Erythroblast (primary cell): ENCODE results near the gene RASA4.
"Not testable (repeated sequence)": the region's sequence is repeated elsewhere in the genome, so short reads cannot be mapped to it uniquely, and the experiment has no call there.

Experiments used
- GATA1 ChIP-seq: IDR thresholded peaks from 2 replicates; pipeline ENCODE4 v1.6.1; 2011; ENCODE audit warnings: low read depth, mild to moderate bottlenecking, control low read depth, low read length, moderate library complexity
- POLR2A ChIP-seq: IDR thresholded peaks from 2 replicates; pipeline ENCODE4 v1.6.1; 2011; ENCODE audit warnings: mild to moderate bottlenecking, low read length

GRCh38 chr7:102606848-102607247 is 9.7 kb downstream of the RASA4 start:
- not testable (repeated sequence) for TF ChIP-seq POLR2A, GATA1
